Astrocyte (in vitro differentiated cells and primary cell): ENCODE measurements around the gene ETV5.

Experiments used
- EZH2 ChIP-seq: IDR thresholded peaks from 2 replicates; pipeline ENCODE4 v1.6.1; 2012; ENCODE audit warnings: mild to moderate bottlenecking, low read length, inconsistent platforms; ENCODE audit not compliant: insufficient read depth
- TF ChIP-seq, protein P1 (sequence below): IDR thresholded peaks from 2 replicates; pipeline ENCODE4 v1.5.1; 2011; ENCODE audit warnings: low read depth, mild to moderate bottlenecking, inconsistent platforms, low read length, moderate library complexity; ENCODE audit not compliant: insufficient read depth

DNA sequence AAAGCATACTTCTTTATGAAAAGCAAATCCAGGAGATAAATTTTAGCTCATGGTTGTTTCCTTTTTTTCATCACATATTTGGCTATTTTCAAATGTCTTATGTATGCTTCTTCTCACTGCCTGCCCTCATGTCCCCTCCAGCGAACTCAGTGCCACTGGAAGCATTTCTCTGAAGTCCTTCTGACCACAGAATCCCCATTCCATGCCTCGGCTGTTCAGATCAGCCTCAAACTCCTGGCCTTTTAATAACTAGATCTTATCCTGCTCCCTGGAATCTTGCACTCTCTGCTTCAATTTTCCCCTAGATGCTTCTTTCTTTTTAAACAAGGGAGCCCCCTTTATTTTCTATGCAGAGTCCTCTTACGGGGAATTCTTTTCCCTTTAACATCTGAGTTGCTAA is 10.1 kb downstream of the ETV5 start:
- TF ChIP-seq, protein P1, sequence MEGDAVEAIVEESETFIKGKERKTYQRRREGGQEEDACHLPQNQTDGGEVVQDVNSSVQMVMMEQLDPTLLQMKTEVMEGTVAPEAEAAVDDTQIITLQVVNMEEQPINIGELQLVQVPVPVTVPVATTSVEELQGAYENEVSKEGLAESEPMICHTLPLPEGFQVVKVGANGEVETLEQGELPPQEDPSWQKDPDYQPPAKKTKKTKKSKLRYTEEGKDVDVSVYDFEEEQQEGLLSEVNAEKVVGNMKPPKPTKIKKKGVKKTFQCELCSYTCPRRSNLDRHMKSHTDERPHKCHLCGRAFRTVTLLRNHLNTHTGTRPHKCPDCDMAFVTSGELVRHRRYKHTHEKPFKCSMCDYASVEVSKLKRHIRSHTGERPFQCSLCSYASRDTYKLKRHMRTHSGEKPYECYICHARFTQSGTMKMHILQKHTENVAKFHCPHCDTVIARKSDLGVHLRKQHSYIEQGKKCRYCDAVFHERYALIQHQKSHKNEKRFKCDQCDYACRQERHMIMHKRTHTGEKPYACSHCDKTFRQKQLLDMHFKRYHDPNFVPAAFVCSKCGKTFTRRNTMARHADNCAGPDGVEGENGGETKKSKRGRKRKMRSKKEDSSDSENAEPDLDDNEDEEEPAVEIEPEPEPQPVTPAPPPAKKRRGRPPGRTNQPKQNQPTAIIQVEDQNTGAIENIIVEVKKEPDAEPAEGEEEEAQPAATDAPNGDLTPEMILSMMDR: no peak
- no peak for TF ChIP-seq EZH2
